ENCODE measurements around the gene GRIK2.
"Not testable (repeated sequence)": the region's sequence is repeated elsewhere in the genome, so short reads cannot be mapped to it uniquely, and the experiment has no call there.

Gene GRIK2

DNA sequence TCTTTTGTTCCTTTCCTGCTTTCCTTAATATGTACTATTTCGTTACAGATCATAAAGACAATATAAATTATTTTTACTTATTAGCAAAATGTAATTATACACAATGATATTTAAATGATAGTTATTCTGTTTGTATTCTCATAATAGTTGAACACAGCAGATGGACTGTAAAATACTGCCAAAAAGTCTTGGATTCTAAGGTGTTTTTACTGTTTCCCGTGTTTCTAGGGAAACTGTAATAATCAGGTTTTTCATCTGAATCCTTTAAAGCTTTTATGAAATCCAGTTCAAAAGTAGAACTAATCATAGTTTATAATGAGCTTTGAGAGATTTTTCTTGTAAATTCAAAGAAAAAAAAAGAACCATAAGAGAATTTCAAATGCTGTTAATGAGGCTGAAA, 148.4 kb downstream of the GRIK2 start:
- no peak for DNase-seq

DNA sequence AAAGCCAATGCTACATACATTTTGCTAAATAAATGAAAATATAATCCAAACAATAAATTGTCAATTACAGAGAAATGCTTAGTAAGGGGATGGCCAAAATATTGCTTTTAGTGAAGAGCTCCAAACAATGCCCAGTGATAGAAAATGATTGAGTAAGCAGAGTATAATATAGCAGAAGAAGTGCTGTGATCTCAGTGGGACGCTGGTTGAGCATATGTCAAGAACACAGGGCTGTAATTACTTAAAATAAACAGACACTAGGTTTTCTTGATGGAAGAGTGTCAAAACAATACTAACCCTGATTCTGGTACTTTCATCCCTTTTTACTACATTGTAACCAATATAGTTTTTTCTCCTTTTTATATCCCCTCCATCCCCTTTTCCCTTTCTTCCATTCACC, 150.3 kb downstream of the GRIK2 start:
- no peak for DNase-seq

DNA sequence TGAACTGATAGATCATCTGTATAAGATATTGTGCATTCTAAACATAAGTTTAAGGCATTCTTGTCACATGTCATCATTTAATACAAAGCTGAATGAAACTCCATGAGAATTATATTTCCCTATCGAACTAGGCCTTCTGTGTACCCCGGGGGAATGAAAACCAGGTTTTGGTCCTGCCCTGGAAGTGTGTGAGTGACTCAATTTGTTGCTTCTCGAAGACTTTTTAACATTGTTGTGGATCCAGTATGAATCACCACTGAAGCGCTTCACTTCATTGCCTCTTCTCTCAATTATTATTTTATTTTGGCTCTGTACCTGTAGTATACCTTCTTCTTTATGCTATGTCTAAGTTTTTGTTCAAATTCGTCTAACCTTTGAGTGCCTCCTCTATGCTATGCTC, 150.8 kb downstream of the GRIK2 start:
- no peak for DNase-seq

DNA sequence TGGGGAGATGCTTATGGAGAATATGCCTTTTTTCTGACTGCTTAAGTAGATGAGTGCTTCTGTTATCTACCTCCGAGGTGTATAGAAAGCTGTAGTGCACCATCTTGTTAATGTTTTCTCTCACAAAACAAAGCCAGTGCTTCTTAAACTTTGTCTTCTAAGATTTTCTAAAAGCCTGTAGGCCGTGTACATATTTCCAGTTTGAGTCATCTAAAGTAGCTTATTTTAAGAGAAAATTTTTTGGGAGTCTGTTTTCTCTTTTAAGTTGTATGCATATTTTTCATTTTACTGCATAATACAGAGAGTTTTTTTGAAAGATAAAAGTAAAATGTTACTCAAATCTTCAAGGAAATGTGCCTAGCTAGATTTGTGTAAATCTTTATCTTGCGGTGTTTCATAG, 151.7 kb downstream of the GRIK2 start:
- DNase-seq: no peak

DNA sequence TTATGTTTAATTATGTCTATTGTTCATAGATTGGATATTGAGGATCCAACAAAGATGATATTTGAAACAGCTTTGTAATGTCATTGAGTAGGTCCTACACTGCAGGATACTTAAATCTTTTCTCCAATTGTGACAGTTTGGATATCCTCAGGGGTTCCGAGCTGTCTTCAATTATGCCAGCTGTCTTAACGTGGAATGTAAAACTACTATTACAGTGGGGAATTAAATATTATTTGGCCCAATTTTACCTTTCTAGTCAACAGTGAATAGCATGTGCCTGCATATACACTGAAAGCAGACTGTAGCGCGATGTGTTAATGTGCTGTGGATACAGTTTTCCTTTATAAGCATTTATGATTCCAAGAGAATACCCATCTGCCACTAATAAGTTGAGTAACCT, 156.9 kb downstream of the GRIK2 start:
- no peak for DNase-seq

DNA sequence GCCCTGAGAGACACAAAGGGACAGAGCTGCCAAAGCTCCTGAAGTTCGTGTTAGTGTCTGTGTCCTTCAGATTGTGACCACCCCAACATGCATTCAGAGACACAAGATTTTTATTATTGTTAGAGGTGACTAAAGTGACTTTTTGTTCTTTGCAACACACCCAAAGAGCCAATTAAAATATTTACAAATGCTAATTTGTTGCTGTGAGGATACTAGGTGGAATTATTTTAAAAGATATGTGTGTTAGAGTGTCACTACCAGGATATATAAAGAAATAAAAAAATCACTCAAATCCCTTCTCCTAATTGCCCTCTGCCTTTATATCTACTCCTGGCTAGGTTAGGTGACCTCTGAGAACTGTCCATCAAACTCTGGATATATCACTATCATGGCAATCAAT, 160.7 kb downstream of the GRIK2 start:
- DNase-seq: no peak

DNA sequence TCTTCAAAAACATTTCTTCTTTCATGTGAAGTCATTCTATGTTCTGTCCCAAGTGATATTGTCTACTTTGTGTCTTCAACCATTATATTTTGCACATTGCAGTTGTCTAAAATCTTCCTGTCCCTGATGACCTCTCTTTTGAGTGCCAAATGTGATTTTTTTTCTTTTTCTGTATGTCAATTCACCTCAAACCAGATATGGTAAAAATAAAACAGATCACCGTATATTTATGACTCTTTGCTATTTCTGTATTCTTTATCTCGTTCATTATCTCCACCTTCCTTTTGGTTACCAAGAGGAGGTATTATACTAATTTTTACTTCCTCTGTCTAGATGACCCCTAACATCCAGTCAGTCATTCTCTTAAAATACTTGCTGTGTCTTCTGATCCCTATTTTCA, 165.2 kb downstream of the GRIK2 start:
- DNase-seq: no peak

DNA sequence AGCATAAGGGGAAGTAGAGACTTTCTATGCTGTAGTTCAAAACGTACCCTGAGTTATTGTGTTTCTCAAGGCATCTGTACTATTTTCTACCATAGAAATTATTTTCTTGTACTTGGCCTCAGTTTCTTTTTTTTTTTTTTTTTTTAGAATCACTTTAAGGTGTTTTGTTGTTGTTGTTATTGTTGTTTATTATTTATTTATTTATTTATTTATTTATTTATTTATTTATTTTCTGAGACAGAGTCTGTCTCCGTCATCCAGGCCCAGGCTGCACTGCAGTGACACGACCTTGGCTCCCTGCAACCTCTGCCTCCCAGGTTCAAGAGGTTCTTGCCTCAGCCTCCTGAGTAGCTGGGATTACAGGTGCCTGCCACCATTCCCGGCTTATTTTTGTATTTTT, 179.1 kb downstream of the GRIK2 start:
- DNase-seq: no peak

DNA sequence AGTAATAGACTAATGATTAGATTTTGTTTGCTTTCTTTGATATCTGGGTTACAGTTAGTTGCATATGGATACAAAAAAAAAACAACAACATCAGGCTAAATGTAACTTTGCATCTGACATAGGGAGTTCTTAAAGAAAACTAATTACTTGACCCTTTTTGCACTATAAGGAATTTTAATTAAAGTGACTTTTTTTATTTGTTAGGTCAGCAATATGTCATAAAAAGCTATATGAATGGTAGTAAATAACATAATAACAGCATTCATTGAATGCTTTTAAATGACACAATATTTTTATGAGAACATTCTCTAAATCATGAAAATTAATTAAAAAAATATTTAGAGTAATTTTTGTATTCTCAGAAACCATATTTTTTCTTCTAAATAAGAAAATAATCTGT, 183.6 kb downstream of the GRIK2 start:
- no peak for DNase-seq

DNA sequence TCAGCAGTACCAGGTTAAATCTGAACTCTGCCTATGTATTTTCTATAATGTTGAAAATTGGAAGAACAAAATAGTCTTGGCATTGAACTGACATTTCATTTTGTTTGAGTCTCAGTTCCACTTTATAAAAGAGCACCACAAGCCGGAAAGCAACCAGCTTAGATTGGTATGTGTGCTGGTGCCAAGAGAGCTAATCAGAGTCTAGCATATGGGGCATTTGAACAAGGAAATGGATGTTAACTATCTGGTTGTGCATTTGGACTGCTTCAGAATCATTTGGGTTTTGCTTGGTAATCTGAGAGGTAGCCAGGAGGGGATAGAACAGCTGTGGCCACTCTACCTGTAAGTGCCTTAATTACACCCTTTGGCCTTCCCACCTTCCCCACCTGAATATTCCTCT, 184.8 kb downstream of the GRIK2 start:
- DNase-seq: no peak

DNA sequence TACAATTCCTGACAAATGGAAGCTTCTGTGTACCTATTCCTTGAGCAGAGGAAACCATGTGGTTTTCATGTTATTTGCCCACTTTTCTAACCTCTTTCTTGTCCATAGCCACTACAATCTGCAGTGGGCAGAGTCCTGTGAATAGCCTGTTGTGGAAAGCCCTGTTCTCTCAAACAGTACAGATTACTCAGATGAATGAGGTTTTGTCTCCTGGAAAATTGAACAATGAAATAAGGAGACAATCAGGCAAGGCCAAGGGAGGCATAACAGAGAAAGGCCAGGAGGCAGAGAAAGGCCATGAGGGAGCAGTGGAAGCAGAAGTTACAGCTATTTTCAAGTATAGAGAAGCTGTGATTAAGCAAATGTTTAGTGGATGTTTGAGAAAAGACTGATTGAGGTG, 189.3 kb downstream of the GRIK2 start:
- DNase-seq: no peak

DNA sequence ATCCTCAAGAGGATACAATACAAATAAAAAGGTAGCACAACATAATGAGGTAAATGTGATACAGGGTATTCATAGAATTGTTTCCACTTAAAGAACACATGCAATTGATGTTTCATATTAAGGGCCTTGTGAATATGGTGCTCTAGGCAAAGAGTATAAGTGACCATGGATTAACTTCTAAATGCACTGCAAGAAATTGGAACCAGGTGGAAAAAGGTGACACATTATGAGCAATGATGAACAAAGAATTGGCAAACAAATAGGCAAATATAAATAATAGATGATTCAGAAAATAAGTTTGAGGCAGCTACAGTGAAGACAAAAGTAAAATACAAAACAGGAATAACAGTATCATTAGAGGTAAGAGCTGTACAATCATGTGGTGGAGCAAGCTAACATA, 192.0 kb downstream of the GRIK2 start:
- no peak for DNase-seq

DNA sequence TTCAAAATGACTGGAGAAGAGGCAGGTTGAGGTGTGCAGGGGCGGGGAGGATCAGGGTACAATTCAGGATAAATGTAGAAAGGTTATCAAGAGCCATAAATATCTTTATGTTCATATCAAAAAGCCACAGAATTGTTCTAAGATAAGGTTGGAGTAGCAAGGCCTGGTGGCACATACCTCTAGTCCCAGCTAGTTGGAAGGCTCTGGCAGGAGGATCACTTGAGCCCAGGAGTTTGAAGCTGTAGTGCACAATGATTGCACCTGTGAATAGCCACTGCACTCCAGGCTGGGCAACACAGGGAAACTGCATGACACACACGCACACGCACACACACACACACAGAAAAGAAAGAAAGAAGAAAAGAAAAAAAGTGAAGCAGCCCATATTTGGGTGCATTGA, 194.8 kb downstream of the GRIK2 start:
- no peak for DNase-seq

DNA sequence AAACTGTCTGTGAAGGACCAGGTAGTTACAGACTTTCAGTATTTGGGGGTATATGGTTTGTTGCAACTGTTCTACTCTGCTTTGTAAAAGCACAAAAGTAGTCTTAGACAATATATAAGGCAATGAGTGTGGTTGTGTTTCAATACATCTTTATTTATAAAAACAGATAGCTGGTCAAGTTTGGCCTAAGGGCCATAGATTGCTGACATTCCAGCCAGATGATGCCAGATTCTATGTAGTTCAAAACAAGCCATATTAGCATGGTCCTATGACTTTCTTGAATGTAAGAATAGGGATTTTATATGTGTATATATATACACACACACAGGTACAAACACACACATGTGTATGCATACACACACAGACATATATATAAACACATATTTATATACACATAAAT, 201.8 kb downstream of the GRIK2 start:
- DNase-seq: no peak

DNA sequence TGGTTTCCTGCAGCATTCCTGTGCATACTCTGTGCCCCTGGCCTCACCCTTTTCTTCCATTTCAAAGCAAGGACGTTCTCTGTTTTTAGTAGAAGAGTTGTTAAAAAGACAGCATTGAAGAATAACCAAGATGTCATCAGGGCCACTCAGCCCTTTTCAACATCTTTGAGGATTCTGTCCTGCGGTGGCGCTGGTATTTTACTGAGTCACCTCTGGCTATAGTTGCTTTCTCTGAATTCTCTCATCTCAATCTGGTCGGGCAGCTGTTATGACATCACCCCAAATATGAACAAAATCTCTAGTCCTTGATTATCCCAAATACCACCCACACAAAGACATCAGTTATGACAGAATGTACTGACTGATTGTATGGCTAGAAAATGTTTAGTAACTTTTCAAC, 204.2 kb downstream of the GRIK2 start:
- DNase-seq: no peak

DNA sequence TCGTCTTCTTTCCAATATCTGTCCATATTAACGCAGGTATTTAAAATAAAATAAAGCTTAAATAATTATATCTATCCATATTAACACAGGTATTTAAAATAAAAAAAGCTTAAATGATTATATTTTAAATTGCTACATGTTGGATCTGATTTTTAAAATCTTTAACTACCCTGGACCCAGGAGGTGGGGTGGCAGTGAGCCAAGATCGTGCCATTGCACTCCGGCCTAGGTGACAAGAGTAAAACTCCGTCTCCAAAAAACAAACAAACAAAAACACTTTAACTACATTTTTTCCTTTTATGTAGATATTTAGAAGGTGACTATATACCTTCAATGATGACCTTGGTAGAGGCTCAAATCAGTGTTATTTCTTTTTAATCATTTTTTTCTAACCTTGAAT, 211.9 kb downstream of the GRIK2 start:
- DNase-seq: no peak

DNA sequence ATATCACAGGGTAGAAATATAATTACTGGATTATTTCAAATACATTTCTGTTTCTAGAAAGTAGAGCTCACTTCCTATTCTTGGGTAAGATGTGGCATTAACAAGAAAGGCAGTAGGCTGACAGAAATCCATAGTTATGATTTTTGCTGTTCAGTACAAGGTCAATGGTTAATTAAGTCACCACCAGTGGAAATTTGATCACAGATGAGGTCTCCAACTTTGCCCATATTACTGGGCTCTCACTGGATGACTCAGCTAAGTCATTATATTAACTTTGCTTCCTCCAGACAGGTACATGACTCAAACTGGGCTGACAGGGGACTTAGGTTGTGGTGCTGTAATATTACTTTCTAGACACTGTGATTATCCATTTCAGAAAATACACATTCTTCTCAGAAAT, 212.4 kb downstream of the GRIK2 start:
- no peak for DNase-seq

DNA sequence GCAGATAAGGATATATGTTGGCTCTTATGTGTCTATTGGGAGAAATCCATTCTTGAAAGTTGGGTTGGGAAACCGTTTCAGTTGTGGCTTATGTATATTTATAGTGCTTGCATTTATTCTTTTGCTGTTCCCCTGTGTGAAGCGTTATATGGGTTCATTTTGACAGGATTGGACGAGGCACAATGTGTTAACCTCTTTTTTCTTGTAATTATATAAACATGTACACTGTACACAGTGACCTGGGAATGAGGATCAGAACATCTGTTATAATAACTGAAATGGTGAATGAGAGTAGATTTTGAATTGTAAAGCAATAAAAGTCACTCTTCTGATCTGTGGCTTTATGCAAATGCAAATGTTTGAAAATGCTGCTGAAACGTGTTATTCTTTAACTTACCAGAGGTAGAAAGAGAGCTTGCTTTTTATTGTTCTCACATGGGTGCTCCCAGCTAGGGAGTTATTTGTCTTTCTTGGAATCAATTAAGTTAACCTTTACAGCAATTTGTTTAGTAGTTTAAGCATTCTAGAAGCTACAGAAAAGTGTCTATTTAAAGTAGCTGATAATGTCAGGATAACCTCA, 213.7 kb downstream of the GRIK2 start:
- no peak for DNase-seq

DNA sequence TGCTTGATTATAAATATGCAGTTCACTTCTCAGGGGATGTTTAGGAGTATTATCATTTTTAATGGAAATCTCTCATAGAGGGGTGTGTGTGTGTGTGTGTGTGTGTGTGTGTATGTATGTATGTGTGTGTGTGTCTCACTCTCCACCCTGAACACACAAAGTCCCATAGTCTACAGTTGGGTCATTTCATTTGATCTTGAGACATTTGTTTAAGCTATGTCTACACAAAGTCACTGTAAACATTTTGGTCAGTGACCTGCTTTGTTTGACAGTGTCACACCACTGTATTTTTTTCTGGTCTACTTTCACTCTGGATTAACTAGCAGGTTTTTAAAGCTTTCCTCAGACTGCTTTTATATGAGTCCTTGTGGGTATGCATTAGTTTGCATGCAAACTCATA, 215.2 kb downstream of the GRIK2 start:
- no peak for DNase-seq

DNA sequence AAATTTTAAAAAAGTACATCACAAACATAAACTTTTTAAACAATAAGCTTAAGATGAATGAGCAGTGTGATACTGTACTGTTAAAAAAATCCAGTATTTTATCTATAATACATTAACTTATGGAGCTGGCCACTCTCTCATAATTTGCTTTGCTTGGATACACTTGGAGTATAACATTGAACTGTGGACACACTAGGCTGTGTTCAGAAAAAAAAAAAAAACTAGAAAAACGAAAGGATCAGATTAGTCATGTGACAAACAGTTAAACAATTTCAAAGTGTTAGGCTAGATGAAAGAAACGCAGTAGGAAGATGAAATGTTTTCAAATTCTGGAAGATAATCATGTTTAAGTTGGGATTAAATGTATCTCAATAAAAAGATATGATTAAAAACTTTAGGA, 220.0 kb downstream of the GRIK2 start:
- DNase-seq: no peak

DNA sequence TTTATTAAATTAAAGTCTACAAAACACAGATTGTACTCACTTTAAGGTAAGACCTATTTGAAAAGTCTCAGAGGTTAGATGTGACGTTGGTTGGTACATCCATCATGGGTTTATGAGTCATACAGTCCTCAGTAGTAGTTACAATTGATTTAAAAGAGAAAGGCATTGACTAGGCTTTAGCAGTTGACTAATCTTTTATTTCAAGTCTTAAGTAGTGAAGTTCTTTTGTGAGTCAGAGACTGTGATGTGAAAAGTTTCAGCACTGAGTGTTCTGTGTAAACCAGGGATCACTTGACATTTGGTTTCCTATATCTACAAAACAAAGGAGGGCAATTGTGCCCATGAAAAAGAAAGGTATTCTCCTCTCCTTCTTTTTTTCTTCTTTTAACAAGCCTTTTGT, 221.3 kb downstream of the GRIK2 start:
- no peak for DNase-seq

DNA sequence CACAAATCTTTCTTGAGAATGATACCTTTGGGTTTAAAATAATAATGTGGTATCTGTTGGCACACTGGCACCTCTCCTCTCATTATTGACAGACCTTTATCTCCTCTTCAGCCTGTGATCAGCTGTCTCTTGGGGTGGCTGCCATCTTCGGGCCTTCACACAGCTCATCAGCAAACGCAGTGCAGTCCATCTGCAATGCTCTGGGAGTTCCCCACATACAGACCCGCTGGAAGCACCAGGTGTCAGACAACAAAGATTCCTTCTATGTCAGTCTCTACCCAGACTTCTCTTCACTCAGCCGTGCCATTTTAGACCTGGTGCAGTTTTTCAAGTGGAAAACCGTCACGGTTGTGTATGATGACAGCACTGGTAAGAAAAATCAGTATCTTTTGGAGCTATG, 232.8 kb downstream of the GRIK2 start:
- DNase-seq: no peak

DNA sequence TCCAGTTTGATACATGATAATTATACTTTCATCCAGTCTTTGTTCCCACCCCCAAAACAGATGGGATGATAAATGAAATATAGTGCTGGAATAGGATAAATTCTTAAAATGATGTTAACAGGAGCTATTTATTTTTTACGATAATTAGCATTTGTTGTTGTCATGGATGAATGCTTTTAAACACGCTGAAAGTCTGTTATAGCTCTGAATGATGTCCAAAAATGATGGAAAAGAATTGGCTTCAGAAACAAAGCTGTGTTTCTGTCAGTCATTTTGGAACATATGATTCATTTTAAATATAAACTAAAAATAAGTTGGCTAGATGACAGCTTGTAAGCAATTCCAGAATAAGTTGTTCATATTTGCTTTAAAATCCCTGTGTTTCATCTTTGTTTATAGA, 237.4 kb downstream of the GRIK2 start:
- DNase-seq: no peak

DNA sequence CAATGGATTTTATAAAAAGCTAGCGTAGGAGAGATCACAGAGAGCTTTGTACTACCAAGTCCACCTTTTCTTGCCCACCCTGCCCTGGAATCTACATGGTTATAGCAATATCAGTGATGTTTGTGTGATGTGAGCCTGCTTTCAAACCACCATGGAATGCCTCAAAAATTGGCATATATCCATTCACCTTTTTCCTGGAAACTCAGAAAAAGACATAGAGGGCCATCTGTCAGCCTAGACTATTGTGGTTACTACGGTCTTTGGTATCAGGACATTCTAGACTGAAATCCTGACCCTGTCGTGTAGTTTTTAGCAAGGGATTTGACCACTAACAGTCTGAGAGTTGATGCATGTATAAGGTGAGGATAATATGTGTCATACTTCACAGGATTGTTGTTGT, 239.6 kb downstream of the GRIK2 start:
- no peak for DNase-seq

DNA sequence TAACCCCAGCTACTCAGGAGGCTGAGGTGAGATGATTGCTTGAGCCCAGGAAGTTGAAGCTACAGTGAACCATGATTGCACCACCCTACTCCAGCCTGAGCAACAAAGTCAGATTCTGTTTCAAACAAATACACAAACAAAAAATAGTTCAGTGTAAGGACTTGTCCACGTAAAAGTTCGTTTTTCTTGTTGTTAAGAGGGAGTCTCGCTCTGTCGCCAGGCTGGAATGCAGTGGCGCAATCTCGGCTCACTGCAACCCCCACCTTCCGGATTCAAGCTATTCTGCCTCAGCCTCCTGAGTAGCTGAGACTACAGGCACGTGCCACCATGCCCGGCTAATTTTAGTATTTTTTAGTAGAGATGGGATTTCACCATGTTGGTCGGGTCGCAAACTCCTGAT, 245.4 kb downstream of the GRIK2 start:
- not testable (repeated sequence) for DNase-seq

DNA sequence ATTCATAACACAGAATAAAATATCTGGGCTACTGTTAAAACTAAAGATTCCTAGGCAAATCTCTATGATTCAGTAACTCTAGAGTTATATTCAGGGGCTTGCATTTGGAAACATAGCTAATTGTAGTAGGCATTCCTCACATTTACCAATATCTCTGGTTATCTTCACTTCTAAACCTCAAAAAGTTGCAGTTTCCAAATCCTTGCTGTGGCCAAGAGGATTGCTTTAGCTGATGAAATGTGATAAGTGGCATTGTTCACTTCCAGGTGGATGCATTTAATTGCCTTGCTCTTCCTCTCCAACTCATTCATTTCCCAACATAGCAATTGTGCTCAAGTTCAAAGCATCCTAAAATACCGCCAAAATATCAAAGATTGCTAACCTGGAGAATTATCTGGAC, 246.6 kb downstream of the GRIK2 start:
- no peak for DNase-seq
